HG03342 (cell line): ENCODE measurements around the gene RPTOR.

Experiments
- ATAC-seq: cut with Tn5 transposase; IDR thresholded peaks from one replicate; pipeline ENCODE4 v1.9.1; 2021; ENCODE audit warnings: mild to moderate bottlenecking, moderate library complexity; ENCODE audit not compliant: unreplicated experiment

Gene RPTOR

GRCh38 chr17:80965606-80966005 is 421.0 kb downstream of the RPTOR start:
- ATAC-seq, result no peak

GRCh38 chr17:80967404-80967872 is 422.8 kb downstream of the RPTOR start:
- no peak for ATAC-seq

GRCh38 chr17:80968602-80969029 is 424.0 kb downstream of the RPTOR start:
- ATAC-seq, result no peak

- no peak for ATAC-seq
These were observed 424.5 kb downstream of the RPTOR start for GRCh38 chr17:80969030-80969673.

GRCh38 chr17:80969674-80970043 is 425.0 kb downstream of the RPTOR start:
- ATAC-seq, result no peak

GRCh38 chr17:80970044-80970761 is 425.6 kb downstream of the RPTOR start:
- no peak for ATAC-seq

- ATAC-seq, result no peak
These were observed 426.4 kb downstream of the RPTOR start for GRCh38 chr17:80970762-80971703.

- no peak for ATAC-seq
These were observed 427.2 kb downstream of the RPTOR start for GRCh38 chr17:80971704-80972304.

- no peak for ATAC-seq
These were observed 432.1 kb downstream of the RPTOR start for GRCh38 chr17:80976701-80977100.

GRCh38 chr17:80977172-80977571 is 432.5 kb downstream of the RPTOR start:
- no peak for ATAC-seq

- no peak for ATAC-seq
These were observed 434.2 kb downstream of the RPTOR start for GRCh38 chr17:80978499-80979497.

GRCh38 chr17:80979547-80980378 is 435.1 kb downstream of the RPTOR start:
- no peak for ATAC-seq

- no peak for ATAC-seq
These were observed 435.9 kb downstream of the RPTOR start for GRCh38 chr17:80980397-80981061.

GRCh38 chr17:80981062-80981902 is 436.6 kb downstream of the RPTOR start:
- ATAC-seq, result no peak

- no peak for ATAC-seq
These were observed 437.3 kb downstream of the RPTOR start for GRCh38 chr17:80981929-80982425.

GRCh38 chr17:80982426-80982974 is 437.9 kb downstream of the RPTOR start:
- ATAC-seq, result no peak

- no peak for ATAC-seq
These were observed 438.9 kb downstream of the RPTOR start for GRCh38 chr17:80983545-80983944.
